Stomach smooth muscle (tissue), 2 donors: Measurements from ENCODE around the gene INPP5A.

Experiments
- H3K27ac ChIP-seq: one replicate; pipeline ENCODE4 v1.7.0; 2013; ENCODE audit warnings: mild to moderate bottlenecking, low read length, inconsistent platforms
- H3K27me3 ChIP-seq, 2 donors: one replicate each; pipeline ENCODE4 v1.7.0; 2013; ENCODE audit warnings: low read length in 2 of 2; ENCODE audit not compliant: insufficient read depth in 2 of 2, control insufficient read depth in 1 of 2
- H3K36me3 ChIP-seq, 2 donors: one replicate each; pipeline ENCODE4 v1.7.0; 2013; ENCODE audit warnings: low read length in 2 of 2; ENCODE audit not compliant: control insufficient read depth in 2 of 2, insufficient read depth in 2 of 2
- H3K4me1 ChIP-seq: one replicate; pipeline ENCODE4 v1.7.0; 2013; ENCODE audit warnings: low read length; ENCODE audit not compliant: control insufficient read depth, insufficient read depth
- H3K4me3 ChIP-seq, 2 donors: one replicate each; pipeline ENCODE4 v1.7.0; 2013; ENCODE audit warnings: low read length in 2 of 2
- H3K9ac ChIP-seq, 2 donors: one replicate each; pipeline ENCODE4 v1.7.0; 2013; ENCODE audit warnings: low read length in 2 of 2, mild to moderate bottlenecking in 1 of 2
- H3K9me3 ChIP-seq, 2 donors: one replicate each; pipeline ENCODE4 v1.7.0; 2013; ENCODE audit warnings: low read length in 2 of 2; ENCODE audit not compliant: control insufficient read depth in 2 of 2
- donor health status: healthy.
- donor health status: Pancreatic carcinoma.

Gene INPP5A

GRCh38 chr10:132654708-132655661 lies 117.4 kb downstream of the INPP5A start:
- no peaks in the 10 kb centered on the region for H3K27me3 ChIP-seq
- H3K4me3 ChIP-seq: no peak overlapping the region
- H3K36me3 ChIP-seq: peaks cover 3 to 24% of the 10 kb centered on the region in 2 donors
- H3K9ac ChIP-seq: no peak overlapping the region
- H3K9me3 ChIP-seq: no peaks in the 10 kb centered on the region
- no peak overlapping the region for H3K27ac ChIP-seq
- H3K4me1 ChIP-seq: peaks cover 19% of the 10 kb centered on the region

- Histone ChIP-seq H3K9ac (no peak overlapping the region), H3K4me1 (peaks cover 19% of the 10 kb centered on the region), H3K4me3 (no peak overlapping the region), H3K9me3 (no peaks in the 10 kb centered on the region), H3K36me3 (peaks cover 8 to 23% of the 10 kb centered on the region in 2 donors), H3K27me3 (no peaks in the 10 kb centered on the region), H3K27ac (no peak overlapping the region)
Measured at GRCh38 chr10:132655735-132656134, 118.1 kb downstream of the INPP5A start.

GRCh38 chr10:132656283-132657126 lies 118.9 kb downstream of the INPP5A start:
- H3K36me3 ChIP-seq: peaks cover 8 to 24% of the 10 kb centered on the region in 2 donors
- no peak overlapping the region for H3K9ac ChIP-seq
- no peak overlapping the region for H3K27ac ChIP-seq
- no peak overlapping the region for H3K4me3 ChIP-seq
- peaks cover 19% of the 10 kb centered on the region for H3K4me1 ChIP-seq
- no peaks in the 10 kb centered on the region for H3K27me3 ChIP-seq
- H3K9me3 ChIP-seq: no peaks in the 10 kb centered on the region

- Histone ChIP-seq H3K4me3 (no peak overlapping the region), H3K27me3 (no peaks in the 10 kb centered on the region), H3K9ac (no peak overlapping the region), H3K4me1 (peaks cover 21% of the 10 kb centered on the region), H3K9me3 (no peaks in the 10 kb centered on the region), H3K27ac (no peak overlapping the region), H3K36me3 (peaks cover 8 to 24% of the 10 kb centered on the region in 2 donors)
Measured at GRCh38 chr10:132657127-132657706, 119.6 kb downstream of the INPP5A start.

GRCh38 chr10:132657748-132658147 lies 120.2 kb downstream of the INPP5A start:
- H3K27ac ChIP-seq: no peak overlapping the region
- no peak overlapping the region for H3K9ac ChIP-seq
- H3K27me3 ChIP-seq: no peaks in the 10 kb centered on the region
- H3K4me3 ChIP-seq: no peak overlapping the region
- peaks cover 26% of the 10 kb centered on the region for H3K4me1 ChIP-seq
- H3K36me3 ChIP-seq: peaks cover 8 to 18% of the 10 kb centered on the region in 2 donors
- no peaks in the 10 kb centered on the region for H3K9me3 ChIP-seq

GRCh38 chr10:132658546-132659205 lies 121.1 kb downstream of the INPP5A start:
- Histone ChIP-seq H3K9ac (no peak overlapping the region), H3K9me3 (no peaks in the 10 kb centered on the region), H3K4me3 (no peak overlapping the region), H3K27me3 (no peaks in the 10 kb centered on the region), H3K27ac (no peak overlapping the region), H3K4me1 (peaks cover 28% of the 10 kb centered on the region), H3K36me3 (peaks cover 10 to 14% of the 10 kb centered on the region in 2 donors)

- peaks cover 13 to 15% of the 10 kb centered on the region in 2 donors for H3K36me3 ChIP-seq
- H3K27me3 ChIP-seq: no peaks in the 10 kb centered on the region
- no peak overlapping the region for H3K4me3 ChIP-seq
- H3K9ac ChIP-seq: no peak overlapping the region
- no peaks in the 10 kb centered on the region for H3K9me3 ChIP-seq
- H3K27ac ChIP-seq: no peak overlapping the region
- peaks cover 26% of the 10 kb centered on the region for H3K4me1 ChIP-seq
Measured at GRCh38 chr10:132659206-132660091, 121.9 kb downstream of the INPP5A start.

GRCh38 chr10:132660385-132660784 lies 122.8 kb downstream of the INPP5A start:
- H3K9me3 ChIP-seq: no peaks in the 10 kb centered on the region
- H3K9ac ChIP-seq: no peak overlapping the region
- peaks cover 20% of the 10 kb centered on the region for H3K4me1 ChIP-seq
- no peaks in the 10 kb centered on the region for H3K27me3 ChIP-seq
- H3K36me3 ChIP-seq: peaks cover 14 to 15% of the 10 kb centered on the region in 2 donors
- no peak overlapping the region for H3K4me3 ChIP-seq
- H3K27ac ChIP-seq: no peak overlapping the region

- Histone ChIP-seq H3K9me3 (no peaks in the 10 kb centered on the region), H3K4me1 (peaks cover 14% of the 10 kb centered on the region), H3K27me3 (no peaks in the 10 kb centered on the region), H3K27ac (no peak overlapping the region), H3K36me3 (peaks cover 15 to 17% of the 10 kb centered on the region in 2 donors), H3K9ac (no peak overlapping the region), H3K4me3 (no peak overlapping the region)
Measured at GRCh38 chr10:132662186-132662920, 124.8 kb downstream of the INPP5A start.
